HCT116 (cell line): ENCODE results near the gene CACNA2D3. TPM values are rescaled to one million over a fixed set of nuclear protein-coding genes. Genes with fewer than 3 reads are reported as not detected.

ENCODE experiments used
- ATAC-seq: fragments of 200-7000 bp; cut with Tn5 transposase; 2 replicates; pipeline ENCODE4 v1.9.1; 2020; ENCODE audit warnings: mild to moderate bottlenecking, moderate library complexity
- BruUV-seq: library from RNA; stranded (reverse); fragments of 400-500 nt; replicated peaks from 2 replicates; lab custom pipeline; 2021; lab: Mats Ljungman, UMichigan
- CTCF ChIA-PET: fragments of 300-600 bp; sonication (Branson Sonifier 250); formaldehyde crosslinking; loops from one replicate; lab custom pipeline; 2021; ENCODE audit warnings: antibody characterized with exemption; lab: Charles Lee
- POLR2A ChIA-PET: fragments of 300-600, 350-600 bp; sonication (Branson Sonifier 250); formaldehyde crosslinking; loops from one replicate; lab custom pipeline; 2021; ENCODE audit warnings: antibody characterized with exemption; lab: Charles Lee
- RAD21 ChIA-PET, 2 experiments: fragments of 300-600 bp; sonication (Branson Sonifier 250); formaldehyde crosslinking; loops; one replicate each; lab custom pipeline; 2023; ENCODE audit warnings: low total read pairs in 2 of 2; ENCODE audit not compliant: uncharacterized antibody in 2 of 2, unreplicated experiment in 2 of 2, low non-redundant PET in 1 of 2; lab: Charles Lee
- DNase-seq: peaks from one replicate; pipeline ENCODE4 v3.0.0-alpha.2; 2010; ENCODE audit warnings: low read depth, low spot score
- H2AFZ ChIP-seq: fragments of 200-600 bp; shearing (Covaris generic), sonication (generic); 2 replicates; pipeline ENCODE4 v1.6.1; 2017; ENCODE audit warnings: low read depth, mixed run types, mixed read lengths, antibody characterized with exemption, low read length; ENCODE audit not compliant: poor library complexity, severe bottlenecking
- H3K27ac ChIP-seq: 2 replicates; pipeline ENCODE4 v1.5.1; 2012; ENCODE audit warnings: low read depth, low read length
- H3K27me3 ChIP-seq: fragments of 200-600 bp; sonication (generic); 2 replicates; pipeline ENCODE4 v1.6.1; 2016; ENCODE audit warnings: mixed run types, low read length, mixed read lengths; ENCODE audit not compliant: insufficient read depth
- H3K36me3 ChIP-seq, 2 experiments: fragments of 200-500 bp in 1 of 2; fragments of 200-600 bp in 1 of 2; sonication (Bioruptor generic) in 1 of 2; sonication (generic) in 1 of 2; 2 replicates each; pipeline versions ENCODE4 v1.5.1 to v1.6.1; 2014 to 2016; ENCODE audit warnings: low read length in 2 of 2, inconsistent platforms in 1 of 2, mixed read lengths in 1 of 2, mixed run types in 1 of 2; ENCODE audit not compliant: insufficient read depth in 2 of 2, control insufficient read depth in 1 of 2
- H3K4me1 ChIP-seq, 2 experiments: fragments of 200-600 bp in 1 of 2; sonication (generic) in 1 of 2; 2 replicates each; pipeline versions ENCODE4 v1.5.1 to v1.6.1; 2012 to 2017; ENCODE audit warnings: low read length in 2 of 2, inconsistent platforms in 1 of 2, mild to moderate bottlenecking in 1 of 2, mixed read lengths in 1 of 2, mixed run types in 1 of 2, moderate library complexity in 1 of 2; ENCODE audit not compliant: insufficient read depth in 2 of 2, control insufficient read depth in 1 of 2
- H3K4me2 ChIP-seq: fragments of 200-600 bp; sonication (generic); 2 replicates; pipeline ENCODE4 v1.6.1; 2017; ENCODE audit warnings: mixed run types, low read length, mixed read lengths
- H3K4me3 ChIP-seq, 2 experiments: fragments of 200-600 bp in 1 of 2; sonication (generic) in 1 of 2; replicated peaks in 1 of 2; 2 replicates each; pipeline ENCODE4 v1.5.1; 2011 to 2016; ENCODE audit warnings: low read length in 2 of 2, control low read depth in 1 of 2, low read depth in 1 of 2, mild to moderate bottlenecking in 1 of 2, mixed read lengths in 1 of 2, mixed run types in 1 of 2
- H3K79me2 ChIP-seq: fragments of 200-600 bp; sonication (generic); 2 replicates; pipeline ENCODE4 v1.6.1; 2017; ENCODE audit warnings: mild to moderate bottlenecking, mixed run types, low read length, moderate library complexity, mixed read lengths; ENCODE audit not compliant: insufficient read depth
- H3K9ac ChIP-seq: fragments of 200-600 bp; sonication (generic); 2 replicates; pipeline ENCODE4 v1.6.1; 2016; ENCODE audit warnings: low read length, mixed read lengths
- H3K9me2 ChIP-seq: fragments of 200-600 bp; sonication (generic), shearing (Covaris generic); 2 replicates; pipeline ENCODE4 v1.6.1; 2017; ENCODE audit warnings: mixed run types, mild to moderate bottlenecking, moderate library complexity; ENCODE audit not compliant: insufficient read depth
- H3K9me3 ChIP-seq, 2 experiments: fragments of 200-500 bp in 1 of 2; fragments of 200-600 bp in 1 of 2; sonication (Bioruptor generic) in 1 of 2; sonication (generic) in 1 of 2; 2 replicates each; pipeline ENCODE4 v1.6.1; 2014 to 2017; ENCODE audit warnings: low read length in 2 of 2, mixed read lengths in 2 of 2, inconsistent platforms in 1 of 2, low read depth in 1 of 2, mild to moderate bottlenecking in 1 of 2, mixed run types in 1 of 2, moderate library complexity in 1 of 2; ENCODE audit not compliant: control insufficient read depth in 1 of 2, insufficient read depth in 1 of 2
- H4K20me1 ChIP-seq: fragments of 200-600 bp; sonication (generic), shearing (Covaris generic); 2 replicates; pipeline ENCODE4 v1.6.1; 2017; ENCODE audit warnings: mixed run types, mild to moderate bottlenecking, moderate library complexity; ENCODE audit not compliant: insufficient read depth
- CBX3 ChIP-seq: IDR thresholded peaks from 2 replicates; pipeline ENCODE4 v1.6.1; 2012; ENCODE audit warnings: low read depth
- EGR1 ChIP-seq: IDR thresholded peaks from 2 replicates; pipeline ENCODE4 v1.6.1; 2012; ENCODE audit warnings: low read depth
- EZH2phosphoT487 ChIP-seq: fragments of 200-600 bp; IDR thresholded peaks from 2 replicates; pipeline ENCODE4 v1.6.1; 2018; ENCODE audit warnings: antibody characterized with exemption, borderline replicate concordance
- JUND ChIP-seq: IDR thresholded peaks from 2 replicates; pipeline ENCODE4 v1.6.1; 2012
- POLR2AphosphoS5 ChIP-seq: IDR thresholded peaks from 2 replicates; pipeline ENCODE4 v1.6.1; 2011; ENCODE audit warnings: mild to moderate bottlenecking, low read depth, low read length, moderate library complexity
- RAD21 ChIP-seq: IDR thresholded peaks from 2 replicates; pipeline ENCODE4 v1.6.1; 2012; ENCODE audit warnings: low read depth, mild to moderate bottlenecking
- SRF ChIP-seq: IDR thresholded peaks from 2 replicates; pipeline ENCODE4 v1.6.1; 2012; ENCODE audit warnings: low read depth
- intact Hi-C: fragments of 100-400 bp; cut with micrococcal nuclease; formaldehyde crosslinking; loops from 2 replicates; pipeline ENCODE4 v1.10.0; 2022
- total RNA-seq: library from RNA; stranded (reverse); gene quantifications from one replicate; pipeline ENCODE4 v1.2.1, GENCODE V29; 2021; ENCODE audit not compliant: unreplicated experiment
- TF ChIP-seq, protein P1 (sequence below): IDR thresholded peaks from 2 replicates; pipeline ENCODE4 v1.6.1; 2011; ENCODE audit warnings: mild to moderate bottlenecking, low read length, moderate library complexity; ENCODE audit not compliant: insufficient replicate concordance; ENCODE audit errors: extremely low read depth
- TF ChIP-seq, protein P2 (sequence below), 3 experiments: fragments of 200-600 bp in 1 of 3; sonication (generic) in 1 of 3; IDR thresholded peaks in 2 of 3; conservative IDR thresholded peaks in 1 of 3; 2 replicates each; pipeline ENCODE4 v1.5.1; 2012 to 2017; ENCODE audit warnings: low read depth in 2 of 3, low read length in 2 of 3, antibody characterized with exemption in 1 of 3, borderline replicate concordance in 1 of 3, control low read depth in 1 of 3, mild to moderate bottlenecking in 1 of 3, mixed read lengths in 1 of 3, mixed run types in 1 of 3, moderate library complexity in 1 of 3; ENCODE audit not compliant: insufficient read depth in 1 of 3
- TF ChIP-seq, protein P3 (sequence below): IDR thresholded peaks from 2 replicates; pipeline ENCODE4 v1.6.1; 2012; ENCODE audit warnings: low read depth
- TF ChIP-seq, protein P4 (sequence below): IDR thresholded peaks from 2 replicates; pipeline ENCODE4 v1.6.1; 2012

CACNA2D3 gene
- total RNA-seq, 1 experiment from 2014 or later, result 0.20 TPM

DNA sequence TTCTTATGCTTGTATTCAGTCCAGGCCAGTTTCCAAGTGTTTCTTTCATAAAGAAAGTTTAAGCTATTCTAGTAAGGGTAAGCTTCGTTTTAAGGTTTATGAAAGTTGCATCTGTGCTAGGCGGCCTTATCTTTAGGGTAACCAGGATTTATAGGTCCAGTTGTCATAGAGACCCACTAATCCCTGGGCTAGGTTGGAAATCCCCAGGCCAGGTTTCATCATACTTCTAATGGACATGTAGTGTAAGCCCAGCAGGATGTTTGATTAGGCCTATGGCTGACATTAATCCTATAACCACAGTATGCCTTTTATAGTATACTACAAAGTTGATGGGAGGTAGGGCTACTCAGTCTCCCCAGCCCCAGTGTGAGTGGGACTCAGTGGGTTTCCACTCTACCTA is 312.4 kb downstream of the CACNA2D3 start:
- H3K4me3 ChIP-seq, result no peak overlapping the region
- no peaks in the 10 kb centered on the region for H3K79me2 ChIP-seq
- TF ChIP-seq SRF, result no peak
- TF ChIP-seq, all 23 proteins: peak for 0
- POLR2A ChIA-PET, result no interaction called here
- no TSS peak for BruUV-seq
- intact Hi-C loops, result no loop called here
- no peak overlapping the region for H3K9ac ChIP-seq
- no peaks in the 10 kb centered on the region; the same call in 1 of the 2 replicates for H3K27me3 ChIP-seq
- no peaks in the 10 kb centered on the region for H4K20me1 ChIP-seq
- H3K27ac ChIP-seq, result no peak overlapping the region
- RAD21 ChIA-PET, result no interaction called here
- no peaks in the 10 kb centered on the region for H3K9me2 ChIP-seq
- no peak for ATAC-seq
- CTCF ChIA-PET, result no interaction called here
- no peaks in the 10 kb centered on the region for H3K9me3 ChIP-seq
- DNase-seq, result no peak
- H3K4me2 ChIP-seq, result no peak overlapping the region
- H2AFZ ChIP-seq, result no peak overlapping the region
- no peaks in the 10 kb centered on the region for H3K4me1 ChIP-seq
- no peaks in the 10 kb centered on the region for H3K36me3 ChIP-seq

DNA sequence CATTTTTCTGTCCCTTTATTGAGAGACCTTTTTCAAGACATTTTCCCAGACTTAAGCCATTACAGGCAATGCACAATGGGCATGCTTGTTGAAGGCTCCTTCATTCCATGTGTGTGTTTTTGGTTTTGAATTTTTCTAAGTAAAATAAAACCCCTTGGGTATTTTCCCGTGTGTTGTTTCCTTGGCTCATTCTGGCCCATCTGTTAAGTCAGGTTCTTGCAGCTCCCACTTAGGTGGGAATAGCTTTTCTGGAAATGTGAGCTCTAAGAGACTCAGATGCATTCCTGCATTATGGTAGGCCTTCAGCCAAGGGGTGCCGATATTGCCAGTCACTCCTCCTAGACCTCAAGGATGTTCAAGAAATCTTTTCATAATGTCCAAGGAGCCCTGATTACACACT is 314.9 kb downstream of the CACNA2D3 start:
- H3K9me2 ChIP-seq, result no peaks in the 10 kb centered on the region
- no peak overlapping the region for H3K27ac ChIP-seq
- no peaks in the 10 kb centered on the region for H3K36me3 ChIP-seq
- no peaks in the 10 kb centered on the region for H3K27me3 ChIP-seq
- TF ChIP-seq EGR1 (no peak), JUND (no peak), EZH2phosphoT487 (no peak), POLR2AphosphoS5 (no peak), SRF (no peak), RAD21 (no peak), CBX3 (no peak)
- TF ChIP-seq, protein P1, sequence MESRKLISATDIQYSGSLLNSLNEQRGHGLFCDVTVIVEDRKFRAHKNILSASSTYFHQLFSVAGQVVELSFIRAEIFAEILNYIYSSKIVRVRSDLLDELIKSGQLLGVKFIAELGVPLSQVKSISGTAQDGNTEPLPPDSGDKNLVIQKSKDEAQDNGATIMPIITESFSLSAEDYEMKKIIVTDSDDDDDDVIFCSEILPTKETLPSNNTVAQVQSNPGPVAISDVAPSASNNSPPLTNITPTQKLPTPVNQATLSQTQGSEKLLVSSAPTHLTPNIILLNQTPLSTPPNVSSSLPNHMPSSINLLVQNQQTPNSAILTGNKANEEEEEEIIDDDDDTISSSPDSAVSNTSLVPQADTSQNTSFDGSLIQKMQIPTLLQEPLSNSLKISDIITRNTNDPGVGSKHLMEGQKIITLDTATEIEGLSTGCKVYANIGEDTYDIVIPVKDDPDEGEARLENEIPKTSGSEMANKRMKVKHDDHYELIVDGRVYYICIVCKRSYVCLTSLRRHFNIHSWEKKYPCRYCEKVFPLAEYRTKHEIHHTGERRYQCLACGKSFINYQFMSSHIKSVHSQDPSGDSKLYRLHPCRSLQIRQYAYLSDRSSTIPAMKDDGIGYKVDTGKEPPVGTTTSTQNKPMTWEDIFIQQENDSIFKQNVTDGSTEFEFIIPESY, result no peak
- TF ChIP-seq, protein P2, sequence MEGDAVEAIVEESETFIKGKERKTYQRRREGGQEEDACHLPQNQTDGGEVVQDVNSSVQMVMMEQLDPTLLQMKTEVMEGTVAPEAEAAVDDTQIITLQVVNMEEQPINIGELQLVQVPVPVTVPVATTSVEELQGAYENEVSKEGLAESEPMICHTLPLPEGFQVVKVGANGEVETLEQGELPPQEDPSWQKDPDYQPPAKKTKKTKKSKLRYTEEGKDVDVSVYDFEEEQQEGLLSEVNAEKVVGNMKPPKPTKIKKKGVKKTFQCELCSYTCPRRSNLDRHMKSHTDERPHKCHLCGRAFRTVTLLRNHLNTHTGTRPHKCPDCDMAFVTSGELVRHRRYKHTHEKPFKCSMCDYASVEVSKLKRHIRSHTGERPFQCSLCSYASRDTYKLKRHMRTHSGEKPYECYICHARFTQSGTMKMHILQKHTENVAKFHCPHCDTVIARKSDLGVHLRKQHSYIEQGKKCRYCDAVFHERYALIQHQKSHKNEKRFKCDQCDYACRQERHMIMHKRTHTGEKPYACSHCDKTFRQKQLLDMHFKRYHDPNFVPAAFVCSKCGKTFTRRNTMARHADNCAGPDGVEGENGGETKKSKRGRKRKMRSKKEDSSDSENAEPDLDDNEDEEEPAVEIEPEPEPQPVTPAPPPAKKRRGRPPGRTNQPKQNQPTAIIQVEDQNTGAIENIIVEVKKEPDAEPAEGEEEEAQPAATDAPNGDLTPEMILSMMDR (IDR thresholded peaks at IDR 0.05 in 2 of 3, conservative IDR thresholded peaks at IDR 0.05 in 1 of 3; ENCODE audit: borderline replicate concordance in 1 of 3, insufficient read depth in 1 of 3, low read depth in 2 of 3, low read length in 2 of 3), result no peak
- TF ChIP-seq, protein P3, sequence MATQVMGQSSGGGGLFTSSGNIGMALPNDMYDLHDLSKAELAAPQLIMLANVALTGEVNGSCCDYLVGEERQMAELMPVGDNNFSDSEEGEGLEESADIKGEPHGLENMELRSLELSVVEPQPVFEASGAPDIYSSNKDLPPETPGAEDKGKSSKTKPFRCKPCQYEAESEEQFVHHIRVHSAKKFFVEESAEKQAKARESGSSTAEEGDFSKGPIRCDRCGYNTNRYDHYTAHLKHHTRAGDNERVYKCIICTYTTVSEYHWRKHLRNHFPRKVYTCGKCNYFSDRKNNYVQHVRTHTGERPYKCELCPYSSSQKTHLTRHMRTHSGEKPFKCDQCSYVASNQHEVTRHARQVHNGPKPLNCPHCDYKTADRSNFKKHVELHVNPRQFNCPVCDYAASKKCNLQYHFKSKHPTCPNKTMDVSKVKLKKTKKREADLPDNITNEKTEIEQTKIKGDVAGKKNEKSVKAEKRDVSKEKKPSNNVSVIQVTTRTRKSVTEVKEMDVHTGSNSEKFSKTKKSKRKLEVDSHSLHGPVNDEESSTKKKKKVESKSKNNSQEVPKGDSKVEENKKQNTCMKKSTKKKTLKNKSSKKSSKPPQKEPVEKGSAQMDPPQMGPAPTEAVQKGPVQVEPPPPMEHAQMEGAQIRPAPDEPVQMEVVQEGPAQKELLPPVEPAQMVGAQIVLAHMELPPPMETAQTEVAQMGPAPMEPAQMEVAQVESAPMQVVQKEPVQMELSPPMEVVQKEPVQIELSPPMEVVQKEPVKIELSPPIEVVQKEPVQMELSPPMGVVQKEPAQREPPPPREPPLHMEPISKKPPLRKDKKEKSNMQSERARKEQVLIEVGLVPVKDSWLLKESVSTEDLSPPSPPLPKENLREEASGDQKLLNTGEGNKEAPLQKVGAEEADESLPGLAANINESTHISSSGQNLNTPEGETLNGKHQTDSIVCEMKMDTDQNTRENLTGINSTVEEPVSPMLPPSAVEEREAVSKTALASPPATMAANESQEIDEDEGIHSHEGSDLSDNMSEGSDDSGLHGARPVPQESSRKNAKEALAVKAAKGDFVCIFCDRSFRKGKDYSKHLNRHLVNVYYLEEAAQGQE, result no peak
- TF ChIP-seq, protein P4, sequence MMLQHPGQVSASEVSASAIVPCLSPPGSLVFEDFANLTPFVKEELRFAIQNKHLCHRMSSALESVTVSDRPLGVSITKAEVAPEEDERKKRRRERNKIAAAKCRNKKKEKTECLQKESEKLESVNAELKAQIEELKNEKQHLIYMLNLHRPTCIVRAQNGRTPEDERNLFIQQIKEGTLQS, result no peak
- TF ChIP-seq, all 23 proteins: peak for 0
- DNase-seq (no peak), ATAC-seq (no peak)
- BruUV-seq, result no TSS peak
- Histone ChIP-seq H3K9me3 (no peaks in the 10 kb centered on the region), H3K4me3 (no peak overlapping the region), H3K4me2 (no peak overlapping the region), H4K20me1 (no peaks in the 10 kb centered on the region), H2AFZ (no peak overlapping the region), H3K79me2 (no peaks in the 10 kb centered on the region), H3K9ac (no peak overlapping the region), H3K4me1 (no peaks in the 10 kb centered on the region)
- ChIA-PET CTCF (no interaction called here), RAD21 (no interaction called here), POLR2A (no interaction called here)
- intact Hi-C loops, result no loop called here
